HL-60 (cell line): ENCODE results near the gene FUT7.
A peak's percentile ranks its signal among the peaks of the same experiment; 100 is the strongest.
"Not testable (repeated sequence)": the region's sequence is repeated elsewhere in the genome, so short reads cannot be mapped to it uniquely, and the experiment has no call there.

Experiments
- DNase-seq, 2 experiments: peaks; one replicate each; pipeline ENCODE4 v3.0.0-alpha.2; 2010 to 2020; ENCODE audit warnings: low read depth in 1 of 2, low spot score in 1 of 2
- H3K27ac ChIP-seq: fragments of 250-450 bp; sonication (Bioruptor Pico); replicated peaks from 2 replicates; pipeline ENCODE4 v1.5.1; 2020; ENCODE audit warnings: mild to moderate bottlenecking, moderate library complexity
- H3K27me3 ChIP-seq: fragments of 250-450 bp; sonication (Bioruptor Pico); 2 replicates; pipeline ENCODE4 v1.5.1; 2021; ENCODE audit warnings: mild to moderate bottlenecking, moderate library complexity; ENCODE audit not compliant: insufficient read depth, poor library complexity, severe bottlenecking
- H3K4me3 ChIP-seq: replicated peaks from 2 replicates; pipeline ENCODE4 v1.5.1; 2011; ENCODE audit warnings: mild to moderate bottlenecking, control low read depth, low read length; ENCODE audit not compliant: insufficient read depth
- CTCF ChIP-seq: IDR thresholded peaks from one replicate; pipeline ENCODE4 v1.5.1; 2011; ENCODE audit warnings: low read length, control low read depth, inconsistent platforms; ENCODE audit not compliant: insufficient read depth
- GABPA ChIP-seq: IDR thresholded peaks from 2 replicates; pipeline ENCODE4 v1.6.1; 2012; ENCODE audit warnings: low read depth
- POLR2AphosphoS5 ChIP-seq: IDR thresholded peaks from 2 replicates; pipeline ENCODE4 v1.6.1; 2012; ENCODE audit warnings: low read depth
- SPI1 ChIP-seq: IDR thresholded peaks from 2 replicates; pipeline ENCODE4 v1.6.1; 2012; ENCODE audit warnings: low read depth, mild to moderate bottlenecking, borderline replicate concordance
- TF ChIP-seq, protein P1 (sequence below): IDR thresholded peaks from 2 replicates; pipeline ENCODE4 v1.6.1; 2012; ENCODE audit warnings: low read depth; ENCODE audit not compliant: insufficient replicate concordance

Gene FUT7

DNA sequence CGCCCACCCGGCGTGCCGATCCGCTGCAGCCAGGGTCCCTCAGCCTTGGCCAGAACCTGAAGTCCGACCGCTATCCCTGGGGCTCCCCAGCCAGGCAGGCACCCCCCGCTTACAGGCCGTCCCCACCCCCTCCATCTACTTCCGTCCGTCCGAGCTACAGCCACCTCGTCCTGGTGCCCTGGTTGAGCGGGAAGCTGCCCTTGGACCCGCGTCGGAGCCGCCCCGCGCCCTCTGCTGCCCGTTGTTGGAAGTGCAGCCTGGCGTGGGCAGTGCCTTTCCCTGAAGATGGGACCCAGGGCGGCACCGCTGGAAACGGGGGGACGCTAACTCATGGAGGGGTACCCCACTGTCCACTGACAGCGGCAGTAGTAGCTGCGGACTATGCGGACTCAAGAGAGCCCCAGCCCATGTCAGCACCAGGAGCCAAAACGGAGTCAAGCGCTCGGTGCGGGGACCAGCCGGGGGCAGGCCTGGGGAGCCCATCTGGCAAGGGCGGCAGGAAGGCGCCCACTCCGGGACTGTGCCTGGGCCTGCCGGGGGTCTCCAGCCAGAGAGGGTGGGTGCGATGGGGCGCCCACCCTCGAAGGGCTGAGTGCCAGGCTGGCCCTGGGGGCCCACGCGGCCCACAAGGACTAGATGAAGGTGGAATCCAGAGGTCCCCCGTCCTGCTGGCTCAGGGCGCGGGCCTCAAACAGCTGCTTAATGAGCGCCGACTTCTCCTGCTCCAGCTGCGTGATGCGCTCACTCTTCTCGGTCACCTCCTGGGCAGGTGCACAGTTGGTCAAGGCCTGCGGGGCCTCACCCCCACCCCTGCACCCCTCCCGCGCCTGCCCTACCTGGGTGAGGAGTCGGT, 32.4 kb upstream of the FUT7 start:
- peak in 1 of 2 experiments; percentile 49 for DNase-seq
- no peaks in the 10 kb centered on the region for H3K27me3 ChIP-seq
- H3K27ac ChIP-seq, result no peak overlapping the region
- no peak overlapping the region for H3K4me3 ChIP-seq
- peak; percentile 57 for TF ChIP-seq CTCF
- TF ChIP-seq POLR2AphosphoS5, result no peak
- TF ChIP-seq, protein P1, sequence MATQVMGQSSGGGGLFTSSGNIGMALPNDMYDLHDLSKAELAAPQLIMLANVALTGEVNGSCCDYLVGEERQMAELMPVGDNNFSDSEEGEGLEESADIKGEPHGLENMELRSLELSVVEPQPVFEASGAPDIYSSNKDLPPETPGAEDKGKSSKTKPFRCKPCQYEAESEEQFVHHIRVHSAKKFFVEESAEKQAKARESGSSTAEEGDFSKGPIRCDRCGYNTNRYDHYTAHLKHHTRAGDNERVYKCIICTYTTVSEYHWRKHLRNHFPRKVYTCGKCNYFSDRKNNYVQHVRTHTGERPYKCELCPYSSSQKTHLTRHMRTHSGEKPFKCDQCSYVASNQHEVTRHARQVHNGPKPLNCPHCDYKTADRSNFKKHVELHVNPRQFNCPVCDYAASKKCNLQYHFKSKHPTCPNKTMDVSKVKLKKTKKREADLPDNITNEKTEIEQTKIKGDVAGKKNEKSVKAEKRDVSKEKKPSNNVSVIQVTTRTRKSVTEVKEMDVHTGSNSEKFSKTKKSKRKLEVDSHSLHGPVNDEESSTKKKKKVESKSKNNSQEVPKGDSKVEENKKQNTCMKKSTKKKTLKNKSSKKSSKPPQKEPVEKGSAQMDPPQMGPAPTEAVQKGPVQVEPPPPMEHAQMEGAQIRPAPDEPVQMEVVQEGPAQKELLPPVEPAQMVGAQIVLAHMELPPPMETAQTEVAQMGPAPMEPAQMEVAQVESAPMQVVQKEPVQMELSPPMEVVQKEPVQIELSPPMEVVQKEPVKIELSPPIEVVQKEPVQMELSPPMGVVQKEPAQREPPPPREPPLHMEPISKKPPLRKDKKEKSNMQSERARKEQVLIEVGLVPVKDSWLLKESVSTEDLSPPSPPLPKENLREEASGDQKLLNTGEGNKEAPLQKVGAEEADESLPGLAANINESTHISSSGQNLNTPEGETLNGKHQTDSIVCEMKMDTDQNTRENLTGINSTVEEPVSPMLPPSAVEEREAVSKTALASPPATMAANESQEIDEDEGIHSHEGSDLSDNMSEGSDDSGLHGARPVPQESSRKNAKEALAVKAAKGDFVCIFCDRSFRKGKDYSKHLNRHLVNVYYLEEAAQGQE, result peak; percentile 32
- no peak for TF ChIP-seq SPI1

GRCh38 chr9:137063311-137064026, 31.6 kb upstream of the FUT7 start:
- H3K27ac ChIP-seq, result no peak overlapping the region
- TF ChIP-seq GABPA, result no peak
- no peak for TF ChIP-seq CTCF
- no peak for TF ChIP-seq POLR2AphosphoS5
- TF ChIP-seq, protein P1, result no peak
- TF ChIP-seq SPI1, result no peak
- no peak overlapping the region for H3K4me3 ChIP-seq
- H3K27me3 ChIP-seq, result no peaks in the 10 kb centered on the region
- no peak for DNase-seq

GRCh38 chr9:137062798-137063197, 30.9 kb upstream of the FUT7 start:
- not testable (repeated sequence) for H3K27ac ChIP-seq, DNase-seq, H3K4me3 ChIP-seq, H3K27me3 ChIP-seq

DNA sequence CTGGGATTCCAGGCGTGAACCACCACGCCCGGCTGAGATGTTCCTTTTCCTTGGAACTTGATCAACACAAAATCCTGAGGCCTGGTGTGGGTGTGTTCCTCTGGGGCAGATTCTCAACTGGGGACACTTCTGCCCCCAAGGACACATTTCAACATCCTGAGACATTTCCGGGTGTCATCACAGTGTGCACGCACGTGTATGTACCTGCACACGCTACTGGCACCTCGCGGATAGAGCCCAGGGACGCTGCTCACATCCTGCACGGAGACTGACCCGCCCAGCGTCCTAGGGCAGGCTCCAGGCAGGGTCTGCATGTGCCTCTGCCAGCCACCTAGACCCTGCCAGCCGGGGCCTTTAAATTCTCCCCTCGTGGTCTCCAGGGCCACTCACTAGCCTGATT, 30.5 kb upstream of the FUT7 start:
- Histone ChIP-seq H3K27me3 (no peaks in the 10 kb centered on the region), H3K27ac (no peak overlapping the region), H3K4me3 (no peak overlapping the region)
- DNase-seq, result no peak
- TF ChIP-seq, protein P1, result no peak
- no peak for TF ChIP-seq SPI1
- TF ChIP-seq POLR2AphosphoS5, result no peak
